ENCODE results near the gene TBC1D16. TPM values are rescaled to one million over a fixed set of nuclear protein-coding genes. Genes with fewer than 3 reads are reported as not detected.
A peak's percentile ranks its signal among the peaks of the same experiment; 100 is the strongest.

The TBC1D16 gene
- total RNA-seq, 1 experiment from 2014 or later, result 1,023 TPM

GRCh38 chr17:79933863-79934652, 101.6 kb downstream of the TBC1D16 start:
- peak; percentile 87 for DNase-seq (ENCODE audit: low read depth, low spot score)
- in situ Hi-C loops (cut with HindIII; ENCODE audit: low pct_unique_long_range_greater_than_20kb, low sequenced_read_pairs), result no loop called here

- peak; percentile 68 for DNase-seq (ENCODE audit: low read depth, low spot score)
- in situ Hi-C loops (cut with HindIII; ENCODE audit: low pct_unique_long_range_greater_than_20kb, low sequenced_read_pairs), result no loop called here
Measured at GRCh38 chr17:79932451-79933306, 103.0 kb downstream of the TBC1D16 start.

- in situ Hi-C loops (cut with HindIII; ENCODE audit: low pct_unique_long_range_greater_than_20kb, low sequenced_read_pairs), result no loop called here
- DNase-seq (ENCODE audit: low read depth, low spot score), result peak; percentile 57
Measured at GRCh38 chr17:79931817-79932309, 103.8 kb downstream of the TBC1D16 start.

GRCh38 chr17:79930877-79931816, 104.5 kb downstream of the TBC1D16 start:
- in situ Hi-C loops (cut with HindIII; ENCODE audit: low pct_unique_long_range_greater_than_20kb, low sequenced_read_pairs), result no loop called here
- DNase-seq (ENCODE audit: low read depth, low spot score), result peak; percentile 50

GRCh38 chr17:79930062-79930876, 105.4 kb downstream of the TBC1D16 start:
- DNase-seq (ENCODE audit: low read depth, low spot score), result no peak
- in situ Hi-C loops (cut with HindIII; ENCODE audit: low pct_unique_long_range_greater_than_20kb, low sequenced_read_pairs), result no loop called here

GRCh38 chr17:79929257-79930061, 106.2 kb downstream of the TBC1D16 start:
- no peak for DNase-seq (ENCODE audit: low read depth, low spot score)
- in situ Hi-C loops (cut with HindIII; ENCODE audit: low pct_unique_long_range_greater_than_20kb, low sequenced_read_pairs), result no loop called here

GRCh38 chr17:79928502-79929256, 107.0 kb downstream of the TBC1D16 start:
- in situ Hi-C loops (cut with HindIII; ENCODE audit: low pct_unique_long_range_greater_than_20kb, low sequenced_read_pairs), result no loop called here
- DNase-seq (ENCODE audit: low read depth, low spot score), result no peak

GRCh38 chr17:79927688-79928501, 107.8 kb downstream of the TBC1D16 start:
- no peak for DNase-seq (ENCODE audit: low read depth, low spot score)
- in situ Hi-C loops (cut with HindIII; ENCODE audit: low pct_unique_long_range_greater_than_20kb, low sequenced_read_pairs), result no loop called here

- in situ Hi-C loops (cut with HindIII; ENCODE audit: low pct_unique_long_range_greater_than_20kb, low sequenced_read_pairs), result no loop called here
- DNase-seq (ENCODE audit: low read depth, low spot score), result no peak
Measured at GRCh38 chr17:79927136-79927661, 108.5 kb downstream of the TBC1D16 start.

GRCh38 chr17:79926605-79927135, 109.0 kb downstream of the TBC1D16 start:
- in situ Hi-C loops (cut with HindIII; ENCODE audit: low pct_unique_long_range_greater_than_20kb, low sequenced_read_pairs), result no loop called here
- no peak for DNase-seq (ENCODE audit: low read depth, low spot score)

GRCh38 chr17:79926142-79926604, 109.5 kb downstream of the TBC1D16 start:
- no peak for DNase-seq (ENCODE audit: low read depth, low spot score)
- in situ Hi-C loops (cut with HindIII; ENCODE audit: low pct_unique_long_range_greater_than_20kb, low sequenced_read_pairs), result no loop called here

- in situ Hi-C loops (cut with HindIII; ENCODE audit: low pct_unique_long_range_greater_than_20kb, low sequenced_read_pairs), result no loop called here
Measured at GRCh38 chr17:79925242-79925957, 110.3 kb downstream of the TBC1D16 start.

GRCh38 chr17:79924639-79924976, 111.1 kb downstream of the TBC1D16 start:
- in situ Hi-C loops (cut with HindIII; ENCODE audit: low pct_unique_long_range_greater_than_20kb, low sequenced_read_pairs), result no loop called here
- no peak for DNase-seq (ENCODE audit: low read depth, low spot score)

More at GRCh38 chr17:79925242-79925957, 110.3 kb downstream of the TBC1D16 start:
- no peak for DNase-seq (ENCODE audit: low read depth, low spot score)

Measured in SK-MEL-5 (cell line).